ENCODE data around the gene P2RY2. TPM values are rescaled to one million over a fixed set of nuclear protein-coding genes. Genes with fewer than 3 reads are reported as not detected.
A peak's percentile ranks its signal among the peaks of the same experiment; 100 is the strongest.

Gene P2RY2
- total and polyA plus RNA-seq, 2 of the 8 experiments (the other 6 are each of a cell fraction or from before 2014, with no cell fraction given), result 1.0 to 1.5 TPM

DNA sequence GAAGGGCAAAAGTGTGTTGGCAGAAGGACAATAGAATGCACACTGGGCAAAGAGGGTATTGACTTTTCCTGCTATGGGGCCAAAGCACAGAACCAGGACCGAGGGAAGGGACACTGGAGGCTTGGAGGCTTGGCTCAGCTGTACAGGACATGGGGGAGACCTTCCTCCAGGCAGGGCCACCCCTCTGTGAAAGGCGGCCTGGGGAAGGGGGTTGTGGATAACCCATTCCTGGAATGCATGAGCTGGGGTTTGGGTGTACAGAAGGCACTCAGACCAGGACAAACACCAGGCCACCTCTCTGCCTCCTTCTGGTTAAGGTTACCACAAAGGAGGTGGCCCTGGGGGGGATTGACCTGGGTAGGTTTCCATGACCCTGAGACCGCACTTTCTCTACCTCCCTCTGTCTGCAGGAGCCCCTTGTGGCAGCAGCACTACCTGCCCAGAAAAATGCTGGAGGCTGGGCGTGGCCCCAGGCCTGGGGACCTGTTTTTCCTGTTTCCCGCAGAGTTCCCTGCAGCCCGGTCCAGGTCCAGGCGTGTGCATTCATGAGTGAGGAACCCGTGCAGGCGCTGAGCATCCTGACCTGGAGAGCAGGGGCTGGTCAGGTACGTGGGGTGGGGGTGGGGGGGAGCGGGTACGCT, 9.6 kb downstream of the P2RY2 start (continued):
- no peak for TF ChIP-seq TBP (IDR thresholded peaks at IDR 0.05; ENCODE audit: low read depth, low read length)
- TF ChIP-seq RAD21 (IDR thresholded peaks at IDR 0.05 in 1 of 2, conservative IDR thresholded peaks at IDR 0.05 in 1 of 2; ENCODE audit: low read depth in 2 of 2, low read length in 2 of 2), result peak; percentile 32 to 51; a peak in 3 of 4 replicates
- TF ChIP-seq SP1 (IDR thresholded peaks at IDR 0.05; ENCODE audit: low read depth, low read length), result peak; percentile 87
- no peak for TF ChIP-seq PHF8 (conservative IDR thresholded peaks at IDR 0.05; ENCODE audit: low read depth, low read length)
- TF ChIP-seq, protein P1, sequence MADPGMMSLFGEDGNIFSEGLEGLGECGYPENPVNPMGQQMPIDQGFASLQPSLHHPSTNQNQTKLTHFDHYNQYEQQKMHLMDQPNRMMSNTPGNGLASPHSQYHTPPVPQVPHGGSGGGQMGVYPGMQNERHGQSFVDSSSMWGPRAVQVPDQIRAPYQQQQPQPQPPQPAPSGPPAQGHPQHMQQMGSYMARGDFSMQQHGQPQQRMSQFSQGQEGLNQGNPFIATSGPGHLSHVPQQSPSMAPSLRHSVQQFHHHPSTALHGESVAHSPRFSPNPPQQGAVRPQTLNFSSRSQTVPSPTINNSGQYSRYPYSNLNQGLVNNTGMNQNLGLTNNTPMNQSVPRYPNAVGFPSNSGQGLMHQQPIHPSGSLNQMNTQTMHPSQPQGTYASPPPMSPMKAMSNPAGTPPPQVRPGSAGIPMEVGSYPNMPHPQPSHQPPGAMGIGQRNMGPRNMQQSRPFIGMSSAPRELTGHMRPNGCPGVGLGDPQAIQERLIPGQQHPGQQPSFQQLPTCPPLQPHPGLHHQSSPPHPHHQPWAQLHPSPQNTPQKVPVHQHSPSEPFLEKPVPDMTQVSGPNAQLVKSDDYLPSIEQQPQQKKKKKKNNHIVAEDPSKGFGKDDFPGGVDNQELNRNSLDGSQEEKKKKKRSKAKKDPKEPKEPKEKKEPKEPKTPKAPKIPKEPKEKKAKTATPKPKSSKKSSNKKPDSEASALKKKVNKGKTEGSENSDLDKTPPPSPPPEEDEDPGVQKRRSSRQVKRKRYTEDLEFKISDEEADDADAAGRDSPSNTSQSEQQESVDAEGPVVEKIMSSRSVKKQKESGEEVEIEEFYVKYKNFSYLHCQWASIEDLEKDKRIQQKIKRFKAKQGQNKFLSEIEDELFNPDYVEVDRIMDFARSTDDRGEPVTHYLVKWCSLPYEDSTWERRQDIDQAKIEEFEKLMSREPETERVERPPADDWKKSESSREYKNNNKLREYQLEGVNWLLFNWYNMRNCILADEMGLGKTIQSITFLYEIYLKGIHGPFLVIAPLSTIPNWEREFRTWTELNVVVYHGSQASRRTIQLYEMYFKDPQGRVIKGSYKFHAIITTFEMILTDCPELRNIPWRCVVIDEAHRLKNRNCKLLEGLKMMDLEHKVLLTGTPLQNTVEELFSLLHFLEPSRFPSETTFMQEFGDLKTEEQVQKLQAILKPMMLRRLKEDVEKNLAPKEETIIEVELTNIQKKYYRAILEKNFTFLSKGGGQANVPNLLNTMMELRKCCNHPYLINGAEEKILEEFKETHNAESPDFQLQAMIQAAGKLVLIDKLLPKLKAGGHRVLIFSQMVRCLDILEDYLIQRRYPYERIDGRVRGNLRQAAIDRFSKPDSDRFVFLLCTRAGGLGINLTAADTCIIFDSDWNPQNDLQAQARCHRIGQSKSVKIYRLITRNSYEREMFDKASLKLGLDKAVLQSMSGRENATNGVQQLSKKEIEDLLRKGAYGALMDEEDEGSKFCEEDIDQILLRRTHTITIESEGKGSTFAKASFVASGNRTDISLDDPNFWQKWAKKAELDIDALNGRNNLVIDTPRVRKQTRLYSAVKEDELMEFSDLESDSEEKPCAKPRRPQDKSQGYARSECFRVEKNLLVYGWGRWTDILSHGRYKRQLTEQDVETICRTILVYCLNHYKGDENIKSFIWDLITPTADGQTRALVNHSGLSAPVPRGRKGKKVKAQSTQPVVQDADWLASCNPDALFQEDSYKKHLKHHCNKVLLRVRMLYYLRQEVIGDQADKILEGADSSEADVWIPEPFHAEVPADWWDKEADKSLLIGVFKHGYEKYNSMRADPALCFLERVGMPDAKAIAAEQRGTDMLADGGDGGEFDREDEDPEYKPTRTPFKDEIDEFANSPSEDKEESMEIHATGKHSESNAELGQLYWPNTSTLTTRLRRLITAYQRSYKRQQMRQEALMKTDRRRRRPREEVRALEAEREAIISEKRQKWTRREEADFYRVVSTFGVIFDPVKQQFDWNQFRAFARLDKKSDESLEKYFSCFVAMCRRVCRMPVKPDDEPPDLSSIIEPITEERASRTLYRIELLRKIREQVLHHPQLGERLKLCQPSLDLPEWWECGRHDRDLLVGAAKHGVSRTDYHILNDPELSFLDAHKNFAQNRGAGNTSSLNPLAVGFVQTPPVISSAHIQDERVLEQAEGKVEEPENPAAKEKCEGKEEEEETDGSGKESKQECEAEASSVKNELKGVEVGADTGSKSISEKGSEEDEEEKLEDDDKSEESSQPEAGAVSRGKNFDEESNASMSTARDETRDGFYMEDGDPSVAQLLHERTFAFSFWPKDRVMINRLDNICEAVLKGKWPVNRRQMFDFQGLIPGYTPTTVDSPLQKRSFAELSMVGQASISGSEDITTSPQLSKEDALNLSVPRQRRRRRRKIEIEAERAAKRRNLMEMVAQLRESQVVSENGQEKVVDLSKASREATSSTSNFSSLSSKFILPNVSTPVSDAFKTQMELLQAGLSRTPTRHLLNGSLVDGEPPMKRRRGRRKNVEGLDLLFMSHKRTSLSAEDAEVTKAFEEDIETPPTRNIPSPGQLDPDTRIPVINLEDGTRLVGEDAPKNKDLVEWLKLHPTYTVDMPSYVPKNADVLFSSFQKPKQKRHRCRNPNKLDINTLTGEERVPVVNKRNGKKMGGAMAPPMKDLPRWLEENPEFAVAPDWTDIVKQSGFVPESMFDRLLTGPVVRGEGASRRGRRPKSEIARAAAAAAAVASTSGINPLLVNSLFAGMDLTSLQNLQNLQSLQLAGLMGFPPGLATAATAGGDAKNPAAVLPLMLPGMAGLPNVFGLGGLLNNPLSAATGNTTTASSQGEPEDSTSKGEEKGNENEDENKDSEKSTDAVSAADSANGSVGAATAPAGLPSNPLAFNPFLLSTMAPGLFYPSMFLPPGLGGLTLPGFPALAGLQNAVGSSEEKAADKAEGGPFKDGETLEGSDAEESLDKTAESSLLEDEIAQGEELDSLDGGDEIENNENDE (IDR thresholded peaks at IDR 0.05; ENCODE audit: insufficient replicate concordance, low read length), result no peak
- TF ChIP-seq CREB1 (IDR thresholded peaks at IDR 0.05), result 0 out of 2 replicates have a peak, but pooled peaks have one; percentile 30
- no peak for TF ChIP-seq CHD1 (IDR thresholded peaks at IDR 0.05; ENCODE audit: low read depth, low read length)
- TF ChIP-seq CBX5 (IDR thresholded peaks at IDR 0.05; ENCODE audit: low read depth, low read length), result no peak
- TF ChIP-seq RBBP5 (IDR thresholded peaks at IDR 0.05; ENCODE audit: borderline replicate concordance, low read depth, low read length), result peak; percentile 50; the same call in 1 of the 2 replicates
- TF ChIP-seq BACH1 (IDR thresholded peaks at IDR 0.05; ENCODE audit: low read length), result no peak
- no peak for TF ChIP-seq SAP30 (IDR thresholded peaks at IDR 0.05; ENCODE audit: insufficient read depth, insufficient replicate concordance, low read length)
